ENCODE measurements around the gene PRR14L.

The PRR14L gene

GRCh38 chr22:31661851-31662667 lies 87.9 kb downstream of the PRR14L start, which contains the start of gene PISD:
Gene PISD (minus strand): TSS chr22:31662215. CDS start chr22:31662208, 7 bp downstream.
- peak; percentile 84 for DNase-seq (ENCODE audit: low read depth)
- TF ChIP-seq CTCF (conservative IDR thresholded peaks at IDR 0.05; ENCODE audit: low read depth, low read length): no peak
- H3K4me3 ChIP-seq (ENCODE audit: low read length): peak within 1 kb of the TSS; percentile 70

GRCh38 chr22:31660860-31661341 lies 89.0 kb downstream of the PRR14L start:
- peak overlapping the region; percentile 70 for H3K4me3 ChIP-seq (ENCODE audit: low read length)
- peak; percentile 52 for DNase-seq (ENCODE audit: low read depth)

- no peak overlapping the region for H3K4me3 ChIP-seq (ENCODE audit: low read length)
- no peak for TF ChIP-seq CTCF (conservative IDR thresholded peaks at IDR 0.05; ENCODE audit: low read depth, low read length)
- no peak for DNase-seq (ENCODE audit: low read depth)
Observed at GRCh38 chr22:31659246-31659645, 90.7 kb downstream of the PRR14L start.

- no peak for DNase-seq (ENCODE audit: low read depth)
- TF ChIP-seq CTCF (conservative IDR thresholded peaks at IDR 0.05; ENCODE audit: low read depth, low read length): no peak
- H3K4me3 ChIP-seq (ENCODE audit: low read length): no peak overlapping the region
Observed at GRCh38 chr22:31654408-31654807, 95.5 kb downstream of the PRR14L start.

GRCh38 chr22:31653944-31654343 lies 96.0 kb downstream of the PRR14L start:
- TF ChIP-seq CTCF (conservative IDR thresholded peaks at IDR 0.05; ENCODE audit: low read depth, low read length): no peak
- no peak for DNase-seq (ENCODE audit: low read depth)
- no peak overlapping the region for H3K4me3 ChIP-seq (ENCODE audit: low read length)

GRCh38 chr22:31652911-31653684 lies 96.8 kb downstream of the PRR14L start:
- no peak for TF ChIP-seq CTCF (conservative IDR thresholded peaks at IDR 0.05; ENCODE audit: low read depth, low read length)
- no peak for DNase-seq (ENCODE audit: low read depth)

GRCh38 chr22:31652088-31652487 lies 97.8 kb downstream of the PRR14L start:
- DNase-seq (ENCODE audit: low read depth): no peak
- no peak overlapping the region for H3K4me3 ChIP-seq (ENCODE audit: low read length)
- TF ChIP-seq CTCF (conservative IDR thresholded peaks at IDR 0.05; ENCODE audit: low read depth, low read length): no peak

More at GRCh38 chr22:31652911-31653684, 96.8 kb downstream of the PRR14L start:
- no peak overlapping the region for H3K4me3 ChIP-seq (ENCODE audit: low read length)
